ENCODE data around the gene ATL2.
A peak's percentile ranks its signal among the peaks of the same experiment; 100 is the strongest.
"Not testable (repeated sequence)": the region's sequence is repeated elsewhere in the genome, so short reads cannot be mapped to it uniquely, and the experiment has no call there.

ATL2 gene

GRCh38 chr2:38257680-38258079, 119.4 kb downstream of the ATL2 start:
- not testable (repeated sequence) for H3K4me3 ChIP-seq (ENCODE audit: low read length); H3K9me3 ChIP-seq (ENCODE audit: control insufficient read depth, low read length); H3K27me3 ChIP-seq (replicated peaks; ENCODE audit: control insufficient read depth, insufficient read depth, low read length); H3K4me1 ChIP-seq (ENCODE audit: control insufficient read depth, insufficient read depth, low read length); H3K9ac ChIP-seq (ENCODE audit: low read length); H3K36me3 ChIP-seq (ENCODE audit: control insufficient read depth, insufficient read depth, low read length, severe bottlenecking); DNase-seq (ENCODE audit: low read depth)

DNA sequence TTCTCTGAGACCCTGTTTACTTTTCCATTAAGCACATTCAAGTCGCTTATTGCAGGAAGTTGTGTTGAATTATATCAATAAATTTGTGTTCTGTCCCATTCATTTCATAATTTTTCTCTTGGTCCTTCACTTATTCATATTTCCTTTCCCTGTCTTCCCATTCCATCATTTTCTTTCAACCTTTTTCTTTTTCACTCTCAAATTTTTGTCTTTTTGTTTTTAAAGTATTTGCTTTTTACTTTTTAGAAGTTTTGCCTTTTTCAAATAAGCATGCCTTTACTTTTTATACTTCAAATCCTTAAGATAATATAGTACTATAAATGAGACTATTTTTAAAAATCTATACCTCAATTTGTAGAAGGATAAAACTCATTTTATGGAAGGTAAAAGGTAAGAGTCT, 120.5 kb downstream of the ATL2 start:
- DNase-seq (ENCODE audit: low read depth) = no peak
- no peaks in the 10 kb centered on the region for H3K9me3 ChIP-seq (ENCODE audit: control insufficient read depth, low read length)
- H3K4me1 ChIP-seq (ENCODE audit: control insufficient read depth, insufficient read depth, low read length) = peaks cover 3% of the 10 kb centered on the region
- no peak overlapping the region for H3K4me3 ChIP-seq (ENCODE audit: low read length)
- H3K9ac ChIP-seq (ENCODE audit: low read length) = no peak overlapping the region
- H3K27me3 ChIP-seq (replicated peaks; ENCODE audit: control insufficient read depth, insufficient read depth, low read length) = no peaks in the 10 kb centered on the region
- H3K36me3 ChIP-seq (ENCODE audit: control insufficient read depth, insufficient read depth, low read length, severe bottlenecking) = no peaks in the 10 kb centered on the region

DNA sequence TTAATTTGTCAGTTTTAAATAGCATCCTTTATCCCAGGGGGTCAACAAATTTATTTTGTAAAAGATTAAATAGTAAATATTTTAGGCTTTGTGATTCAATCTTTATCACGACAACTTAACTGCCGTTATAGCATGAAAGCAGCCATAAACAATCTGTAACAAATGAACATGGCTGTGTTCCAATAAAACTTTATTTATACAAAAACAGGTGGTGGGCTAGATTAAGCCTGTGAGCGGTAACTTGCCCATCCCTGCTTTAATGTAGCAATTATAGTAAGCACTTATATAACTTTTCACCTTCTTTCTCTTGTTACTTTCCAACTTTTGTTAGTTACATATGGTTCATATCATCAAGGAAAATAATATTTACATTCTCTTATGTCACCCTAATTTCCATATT, 121.9 kb downstream of the ATL2 start:
- DNase-seq (ENCODE audit: low read depth) = no peak
- no peaks in the 10 kb centered on the region for H3K4me1 ChIP-seq (ENCODE audit: control insufficient read depth, insufficient read depth, low read length)
- H3K9ac ChIP-seq (ENCODE audit: low read length) = no peak overlapping the region

DNA sequence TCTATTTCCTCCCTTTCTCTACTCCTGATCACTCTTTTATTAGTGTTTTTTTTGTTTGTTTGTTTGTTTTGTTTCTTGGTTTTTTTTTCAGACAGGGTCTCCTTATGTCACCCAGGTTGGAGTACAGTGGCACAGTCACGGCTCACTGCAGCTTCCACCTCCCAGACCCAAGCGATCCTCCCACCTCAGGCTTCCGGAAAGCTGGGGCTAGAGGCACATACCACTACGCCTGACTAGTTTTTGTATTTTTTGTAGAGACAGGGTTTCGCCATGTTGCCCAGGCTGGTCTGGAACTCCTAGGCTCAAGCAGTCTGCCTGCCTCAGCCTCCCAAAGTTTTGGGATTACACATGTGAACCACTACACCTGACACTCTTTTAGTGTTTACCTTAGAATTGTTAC, 122.3 kb downstream of the ATL2 start:
- Histone ChIP-seq H3K27me3 (replicated peaks; ENCODE audit: control insufficient read depth, insufficient read depth, low read length) (no peaks in the 10 kb centered on the region), H3K4me3 (ENCODE audit: low read length) (no peak overlapping the region), H3K36me3 (ENCODE audit: control insufficient read depth, insufficient read depth, low read length, severe bottlenecking) (no peaks in the 10 kb centered on the region), H3K9me3 (ENCODE audit: control insufficient read depth, low read length) (no peaks in the 10 kb centered on the region), H3K9ac (ENCODE audit: low read length) (no peak overlapping the region), H3K4me1 (ENCODE audit: control insufficient read depth, insufficient read depth, low read length) (no peaks in the 10 kb centered on the region)
- no peak for DNase-seq (ENCODE audit: low read depth)

More for the DNA sequence above, 121.9 kb downstream of the ATL2 start:
- Histone ChIP-seq H3K4me3 (ENCODE audit: low read length) (no peak overlapping the region), H3K27me3 (replicated peaks; ENCODE audit: control insufficient read depth, insufficient read depth, low read length) (no peaks in the 10 kb centered on the region), H3K36me3 (ENCODE audit: control insufficient read depth, insufficient read depth, low read length, severe bottlenecking) (no peaks in the 10 kb centered on the region), H3K9me3 (ENCODE audit: control insufficient read depth, low read length) (no peaks in the 10 kb centered on the region)

- no peak for DNase-seq (ENCODE audit: low read depth)
- H3K9me3 ChIP-seq (ENCODE audit: control insufficient read depth, low read length) = no peaks in the 10 kb centered on the region
- no peaks in the 10 kb centered on the region for H3K27me3 ChIP-seq (replicated peaks; ENCODE audit: control insufficient read depth, insufficient read depth, low read length)
- H3K4me3 ChIP-seq (ENCODE audit: low read length) = no peak overlapping the region
- H3K4me1 ChIP-seq (ENCODE audit: control insufficient read depth, insufficient read depth, low read length) = no peaks in the 10 kb centered on the region
- no peak overlapping the region for H3K9ac ChIP-seq (ENCODE audit: low read length)
- no peaks in the 10 kb centered on the region for H3K36me3 ChIP-seq (ENCODE audit: control insufficient read depth, insufficient read depth, low read length, severe bottlenecking)
Observed at GRCh38 chr2:38251940-38252339, 125.1 kb downstream of the ATL2 start.

- H3K4me1 ChIP-seq (ENCODE audit: control insufficient read depth, insufficient read depth, low read length) = no peaks in the 10 kb centered on the region
- no peaks in the 10 kb centered on the region for H3K36me3 ChIP-seq (ENCODE audit: control insufficient read depth, insufficient read depth, low read length, severe bottlenecking)
- H3K9ac ChIP-seq (ENCODE audit: low read length) = no peak overlapping the region
- H3K9me3 ChIP-seq (ENCODE audit: control insufficient read depth, low read length) = no peaks in the 10 kb centered on the region
- DNase-seq (ENCODE audit: low read depth) = no peak
- no peak overlapping the region for H3K4me3 ChIP-seq (ENCODE audit: low read length)
- H3K27me3 ChIP-seq (replicated peaks; ENCODE audit: control insufficient read depth, insufficient read depth, low read length) = no peaks in the 10 kb centered on the region
Observed at GRCh38 chr2:38248707-38249106, 128.4 kb downstream of the ATL2 start.

DNA sequence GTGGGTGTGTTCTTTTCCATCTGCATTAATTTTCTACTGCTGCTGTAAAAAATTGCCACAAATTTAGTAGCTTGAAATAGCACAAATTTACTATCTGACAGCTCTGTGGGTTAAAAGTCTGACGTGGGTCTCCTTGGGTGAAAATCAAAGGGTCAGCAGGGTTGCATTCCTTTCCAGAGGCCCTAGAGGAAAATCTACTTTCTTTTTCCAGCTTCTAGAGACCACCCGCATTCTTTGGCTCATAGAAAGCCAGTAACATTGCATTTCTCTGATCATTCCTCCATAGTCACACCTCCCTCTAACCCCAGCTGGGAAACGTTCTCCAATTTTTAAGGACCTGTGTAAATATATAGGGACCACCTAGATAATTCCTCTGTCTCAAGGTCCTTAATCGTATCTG, 128.8 kb downstream of the ATL2 start:
- Histone ChIP-seq H3K27me3 (replicated peaks; ENCODE audit: control insufficient read depth, insufficient read depth, low read length) (no peaks in the 10 kb centered on the region), H3K36me3 (ENCODE audit: control insufficient read depth, insufficient read depth, low read length, severe bottlenecking) (no peaks in the 10 kb centered on the region), H3K9ac (ENCODE audit: low read length) (no peak overlapping the region), H3K4me1 (ENCODE audit: control insufficient read depth, insufficient read depth, low read length) (peaks cover 1% of the 10 kb centered on the region), H3K4me3 (ENCODE audit: low read length) (no peak overlapping the region), H3K9me3 (ENCODE audit: control insufficient read depth, low read length) (no peaks in the 10 kb centered on the region)
- no peak for DNase-seq (ENCODE audit: low read depth)

DNA sequence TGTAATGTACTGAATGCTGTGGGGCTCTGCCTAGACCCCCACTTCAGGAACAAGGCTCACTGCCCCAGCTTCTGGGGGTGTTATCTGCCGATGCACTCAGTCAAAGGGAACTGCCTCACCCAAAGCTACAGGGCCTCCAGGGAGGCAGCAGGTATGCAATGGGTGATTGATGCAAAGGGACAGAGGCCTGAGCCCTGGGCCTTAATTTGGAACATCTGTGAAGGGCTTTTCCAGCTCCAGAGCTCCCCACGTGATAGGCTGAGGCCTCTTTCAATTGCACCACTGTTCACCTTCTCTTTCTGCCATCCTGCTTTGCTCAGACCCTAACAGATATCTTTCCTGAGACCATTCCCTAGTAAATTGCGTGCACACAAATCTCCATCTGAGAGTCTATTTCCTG, 131.0 kb downstream of the ATL2 start:
- no peaks in the 10 kb centered on the region for H3K36me3 ChIP-seq (ENCODE audit: control insufficient read depth, insufficient read depth, low read length, severe bottlenecking)
- no peaks in the 10 kb centered on the region for H3K9me3 ChIP-seq (ENCODE audit: control insufficient read depth, low read length)
- peak; percentile 62 for DNase-seq (ENCODE audit: low read depth)
- H3K27me3 ChIP-seq (replicated peaks; ENCODE audit: control insufficient read depth, insufficient read depth, low read length) = no peaks in the 10 kb centered on the region
- no peak overlapping the region for H3K4me3 ChIP-seq (ENCODE audit: low read length)
- H3K4me1 ChIP-seq (ENCODE audit: control insufficient read depth, insufficient read depth, low read length) = peaks cover 5% of the 10 kb centered on the region
- H3K9ac ChIP-seq (ENCODE audit: low read length) = no peak overlapping the region

- no peak overlapping the region for H3K4me3 ChIP-seq (ENCODE audit: low read length)
- H3K27me3 ChIP-seq (replicated peaks; ENCODE audit: control insufficient read depth, insufficient read depth, low read length) = no peaks in the 10 kb centered on the region
- H3K9ac ChIP-seq (ENCODE audit: low read length) = no peak overlapping the region
- H3K9me3 ChIP-seq (ENCODE audit: control insufficient read depth, low read length) = no peaks in the 10 kb centered on the region
- peaks cover 5% of the 10 kb centered on the region for H3K4me1 ChIP-seq (ENCODE audit: control insufficient read depth, insufficient read depth, low read length)
- no peak for DNase-seq (ENCODE audit: low read depth)
- no peaks in the 10 kb centered on the region for H3K36me3 ChIP-seq (ENCODE audit: control insufficient read depth, insufficient read depth, low read length, severe bottlenecking)
Observed at GRCh38 chr2:38245114-38245641, 131.9 kb downstream of the ATL2 start.

DNA sequence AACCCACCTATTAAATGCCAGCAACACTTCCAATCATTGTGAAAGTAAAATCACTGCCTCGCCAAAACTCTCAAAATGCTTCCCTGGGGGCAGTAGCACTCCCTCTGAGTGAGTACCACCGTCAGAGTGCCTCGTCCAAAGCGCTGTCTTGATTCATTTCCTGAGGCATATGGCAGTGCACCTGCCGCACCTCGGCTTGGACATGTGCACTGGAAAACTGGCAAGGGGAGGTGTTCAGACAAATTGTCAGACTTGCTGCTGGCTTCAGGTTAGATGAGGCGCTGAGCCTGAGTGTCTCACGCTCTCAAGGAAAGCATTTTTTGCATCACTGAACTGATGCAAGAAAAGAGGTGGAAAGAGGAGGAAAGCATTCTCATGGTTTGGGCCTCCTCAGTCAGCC, 132.8 kb downstream of the ATL2 start:
- no peaks in the 10 kb centered on the region for H3K36me3 ChIP-seq (ENCODE audit: control insufficient read depth, insufficient read depth, low read length, severe bottlenecking)
- no peaks in the 10 kb centered on the region for H3K27me3 ChIP-seq (replicated peaks; ENCODE audit: control insufficient read depth, insufficient read depth, low read length)
- no peak overlapping the region for H3K4me3 ChIP-seq (ENCODE audit: low read length)
- peaks cover 8% of the 10 kb centered on the region for H3K4me1 ChIP-seq (ENCODE audit: control insufficient read depth, insufficient read depth, low read length)
- no peak for DNase-seq (ENCODE audit: low read depth)
- H3K9me3 ChIP-seq (ENCODE audit: control insufficient read depth, low read length) = no peaks in the 10 kb centered on the region
- H3K9ac ChIP-seq (ENCODE audit: low read length) = no peak overlapping the region
